Peyer's patch (tissue), 4 donors: ENCODE data around the gene NIPAL4. TPM values are rescaled to one million over a fixed set of nuclear protein-coding genes. Genes with fewer than 3 reads are reported as not detected.

Experiments
- DNase-seq, 3 donors: peaks; one replicate each; pipeline ENCODE4 v3.0.0-alpha.2; 2017 to 2019
- H3K27ac ChIP-seq, 4 donors: fragments of 200-600 bp; sonication (generic); one replicate each; pipeline ENCODE4 v1.5.1; 2016 to 2019
- H3K27me3 ChIP-seq, 2 donors: fragments of 200-600 bp; sonication (generic); one replicate each; pipeline ENCODE4 v1.5.1; 2019
- H3K36me3 ChIP-seq, 3 donors: fragments of 200-600 bp; sonication (generic); one replicate each; pipeline ENCODE4 v1.5.1; 2016 to 2019
- H3K4me1 ChIP-seq, 4 donors: fragments of 200-600 bp; sonication (generic); one replicate each; pipeline ENCODE4 v1.5.1; 2016 to 2019
- H3K4me3 ChIP-seq, 4 donors: fragments of 200-600 bp; sonication (generic); 1 replicate in 3 of 4; 2 replicates in 1 of 4; pipeline ENCODE4 v1.5.1; 2016 to 2019; ENCODE audit warnings: mild to moderate bottlenecking in 1 of 4
- H3K9me3 ChIP-seq, 4 donors: fragments of 200-600 bp; sonication (generic); one replicate each; pipeline ENCODE4 v1.5.1; 2016 to 2019; ENCODE audit warnings: mild to moderate bottlenecking in 1 of 4
- CTCF ChIP-seq, 6 experiments: fragments of 450-650 bp in 4 of 6; fragments of 200-600 bp in 2 of 6; sonication (generic) in 1 of 6; IDR thresholded peaks; one replicate each; pipeline ENCODE4 v1.5.1; 2017 to 2019; ENCODE audit warnings: antibody characterized with exemption in 6 of 6, mild to moderate bottlenecking in 3 of 6, moderate library complexity in 1 of 6
- POLR2A ChIP-seq, 2 donors: fragments of 450-650 bp; IDR thresholded peaks; one replicate each; pipeline ENCODE4 v1.5.1; 2017; ENCODE audit warnings: antibody characterized with exemption in 2 of 2, mild to moderate bottlenecking in 2 of 2, moderate library complexity in 2 of 2
- total RNA-seq, 4 donors: library from RNA; depleted of rRNA; stranded (reverse); fragments of >200 nt; gene quantifications; one replicate each; pipeline ENCODE4 v1.1.0, GENCODE V29; 2016

The NIPAL4 gene
- total RNA-seq, 4 donors from 2014 or later: not detected

GRCh38 chr5:157449011-157449723, 10.8 kb upstream of the NIPAL4 start:
- no peak for DNase-seq
- peak overlapping the region in 1 of 4 donors; percentile 14 for H3K27ac ChIP-seq
- TF ChIP-seq POLR2A (IDR thresholded peaks at IDR 0.05): no peak
- no peak for TF ChIP-seq CTCF (IDR thresholded peaks at IDR 0.05)
- H3K9me3 ChIP-seq: no peaks in the 10 kb centered on the region
- H3K4me3 ChIP-seq: no peak overlapping the region
- H3K36me3 ChIP-seq: no peaks in the 10 kb centered on the region
- no peaks in the 10 kb centered on the region for H3K27me3 ChIP-seq
- H3K4me1 ChIP-seq: no peaks in the 10 kb centered on the region

GRCh38 chr5:157450024-157450423, 10.0 kb upstream of the NIPAL4 start:
- TF ChIP-seq CTCF (IDR thresholded peaks at IDR 0.05): no peak
- Histone ChIP-seq H3K4me1 (no peaks in the 10 kb centered on the region), H3K27ac (peak overlapping the region in 1 of 4 donors; percentile 14), H3K4me3 (no peak overlapping the region), H3K27me3 (no peaks in the 10 kb centered on the region), H3K9me3 (no peaks in the 10 kb centered on the region), H3K36me3 (no peaks in the 10 kb centered on the region)
- no peak for DNase-seq

GRCh38 chr5:157451806-157452205, 8.2 kb upstream of the NIPAL4 start:
- Histone ChIP-seq H3K27me3 (no peaks in the 10 kb centered on the region), H3K4me3 (no peak overlapping the region), H3K27ac (no peak overlapping the region), H3K9me3 (no peaks in the 10 kb centered on the region), H3K36me3 (no peaks in the 10 kb centered on the region), H3K4me1 (no peaks in the 10 kb centered on the region)
- TF ChIP-seq POLR2A (IDR thresholded peaks at IDR 0.05) (no peak), CTCF (IDR thresholded peaks at IDR 0.05) (no peak)
- DNase-seq: no peak

GRCh38 chr5:157454273-157454672, 5.7 kb upstream of the NIPAL4 start:
- Histone ChIP-seq H3K27ac (no peak overlapping the region), H3K4me1 (no peaks in the 10 kb centered on the region), H3K4me3 (no peak overlapping the region), H3K9me3 (no peaks in the 10 kb centered on the region), H3K36me3 (no peaks in the 10 kb centered on the region), H3K27me3 (no peaks in the 10 kb centered on the region)
- DNase-seq: no peak
- TF ChIP-seq POLR2A (IDR thresholded peaks at IDR 0.05): no peak
- no peak for TF ChIP-seq CTCF (IDR thresholded peaks at IDR 0.05)

GRCh38 chr5:157455057-157455456, 5.0 kb upstream of the NIPAL4 start:
- Histone ChIP-seq H3K4me3 (no peak overlapping the region), H3K36me3 (no peaks in the 10 kb centered on the region), H3K4me1 (peaks cover 0 to 6% (median 2%) of the 10 kb centered on the region in 4 donors), H3K27ac (no peak overlapping the region), H3K27me3 (peaks cover 0 to 5% of the 10 kb centered on the region in 2 donors), H3K9me3 (no peaks in the 10 kb centered on the region)
- no peak for DNase-seq
- TF ChIP-seq CTCF (IDR thresholded peaks at IDR 0.05): no peak
- TF ChIP-seq POLR2A (IDR thresholded peaks at IDR 0.05): no peak
